Measurements from ENCODE around the gene MCRS1. TPM values are rescaled to one million over a fixed set of nuclear protein-coding genes. Genes with fewer than 3 reads are reported as not detected.

MCRS1 gene
- total RNA-seq, 1 experiment from 2014 or later, result 88.6 TPM

- POLR2A ChIA-PET, result no interaction called here
- CTCF ChIA-PET, result no interaction called here
Observed at GRCh38 chr12:49563951-49564685, 3.8 kb downstream of the MCRS1 start.

GRCh38 chr12:49562831-49563230, 5.1 kb downstream of the MCRS1 start:
- ChIA-PET CTCF (no interaction called here), POLR2A (interaction anchor here (0.6 kb wide), 1 partner anchor 42 kb away, joined by 3 read pairs; no protein-coding TSS in a partner anchor)
- Histone ChIP-seq H3K4me1 (ENCODE audit: control insufficient read depth, insufficient read depth, low read length) (peaks cover 5% of the 10 kb centered on the region), H3K36me3 (ENCODE audit: control insufficient read depth, insufficient read depth, low read length) (peaks cover 3% of the 10 kb centered on the region), H3K4me3 (ENCODE audit: low read depth in 2 of 2, low read length in 2 of 2) (no peak overlapping the region), H3K9me3 (ENCODE audit: control insufficient read depth, insufficient read depth, low read depth, low read length) (no peaks in the 10 kb centered on the region), H3K27ac (ENCODE audit: low read length) (no peak overlapping the region), H3K27me3 (ENCODE audit: control insufficient read depth, insufficient read depth, low read length) (no peaks in the 10 kb centered on the region)
- ATAC-seq (no peak), DNase-seq (ENCODE audit: low read depth, low spot score) (no peak)
- BruUV-seq (replicated peaks), result no TSS peak
- TF ChIP-seq TCF7L2 (IDR thresholded peaks at IDR 0.05; ENCODE audit: low read depth, low read length) (no peak), REST (IDR thresholded peaks at IDR 0.05; ENCODE audit: insufficient read depth in 1 of 2, low read depth in 2 of 2, low read length in 1 of 2) (no peak), SIN3A (IDR thresholded peaks at IDR 0.05; ENCODE audit: borderline replicate concordance, insufficient read depth, low read depth, low read length) (no peak), POLR2AphosphoS5 (IDR thresholded peaks at IDR 0.05; ENCODE audit: low read depth, low read length) (no peak), CTCF (IDR thresholded peaks at IDR 0.05) (no peak)
- intact Hi-C loops (cut with micrococcal nuclease; ENCODE audit: unreplicated experiment) (no loop called here), in situ Hi-C loops (cut with HindIII; ENCODE audit: low pct_unique_long_range_greater_than_20kb, low sequenced_read_pairs) (no loop called here)

More at GRCh38 chr12:49563951-49564685, 3.8 kb downstream of the MCRS1 start:
- ATAC-seq, result no peak
- Histone ChIP-seq H3K36me3 (ENCODE audit: control insufficient read depth, insufficient read depth, low read length) (peaks cover 3% of the 10 kb centered on the region), H3K27me3 (ENCODE audit: control insufficient read depth, insufficient read depth, low read length) (no peaks in the 10 kb centered on the region), H3K27ac (ENCODE audit: low read length) (no peak overlapping the region), H3K9me3 (ENCODE audit: control insufficient read depth, insufficient read depth, low read depth, low read length) (no peaks in the 10 kb centered on the region), H3K4me1 (ENCODE audit: control insufficient read depth, insufficient read depth, low read length) (peaks cover 8% of the 10 kb centered on the region), H3K4me3 (ENCODE audit: low read depth in 2 of 2, low read length in 2 of 2) (no peak overlapping the region)
- BruUV-seq (replicated peaks), result no TSS peak
- TF ChIP-seq REST (IDR thresholded peaks at IDR 0.05; ENCODE audit: insufficient read depth in 1 of 2, low read depth in 2 of 2, low read length in 1 of 2) (no peak), TCF7L2 (IDR thresholded peaks at IDR 0.05; ENCODE audit: low read depth, low read length) (no peak), POLR2AphosphoS5 (IDR thresholded peaks at IDR 0.05; ENCODE audit: low read depth, low read length) (no peak), CTCF (IDR thresholded peaks at IDR 0.05) (no peak), SIN3A (IDR thresholded peaks at IDR 0.05; ENCODE audit: borderline replicate concordance, insufficient read depth, low read depth, low read length) (no peak)
- DNase-seq (ENCODE audit: low read depth, low spot score), result no peak
- intact Hi-C loops (cut with micrococcal nuclease; ENCODE audit: unreplicated experiment), result no loop called here
- in situ Hi-C loops (cut with HindIII; ENCODE audit: low pct_unique_long_range_greater_than_20kb, low sequenced_read_pairs), result no loop called here
